HepG2 (cell line): ENCODE measurements around the gene ITGB2. TPM values are rescaled to one million over a fixed set of nuclear protein-coding genes. Genes with fewer than 3 reads are reported as not detected.
"Not testable (repeated sequence)": the region's sequence is repeated elsewhere in the genome, so short reads cannot be mapped to it uniquely, and the experiment has no call there.

Source experiments
- HBP1 ChIP-seq: IDR thresholded peaks from 2 replicates; pipeline ENCODE4 v1.6.1; 2016; ENCODE audit warnings: low read depth, control low read depth
- KLF16 ChIP-seq, 2 experiments: sonication (generic) in 1 of 2; formaldehyde crosslinking in 1 of 2; IDR thresholded peaks; 2 replicates each; pipeline versions ENCODE4 v1.6.1 to v1.8.0; 2016 to 2023; ENCODE audit warnings: missing genetic modification reagents in 2 of 2, missing compliant biosample characterization in 1 of 2
- LCORL ChIP-seq, 2 experiments: fragments of 450-650 bp in 1 of 2; sonication (generic) in 1 of 2; formaldehyde crosslinking in 1 of 2; IDR thresholded peaks; 2 replicates each; pipeline versions ENCODE4 v1.5.0 to v1.6.1; 2017 to 2020; ENCODE audit warnings: antibody characterized with exemption in 1 of 2, missing genetic modification reagents in 1 of 2
- MYPOP ChIP-seq: sonication (generic); formaldehyde crosslinking; IDR thresholded peaks from 2 replicates; pipeline ENCODE4 v1.8.1; 2023; ENCODE audit warnings: mild to moderate bottlenecking, moderate library complexity, missing genetic modification reagents
- TGIF2 ChIP-seq: IDR thresholded peaks from 2 replicates; pipeline ENCODE4 v1.6.1; 2016; ENCODE audit warnings: control low read depth, missing compliant biosample characterization
- ZBTB10 ChIP-seq: sonication (generic); formaldehyde crosslinking; IDR thresholded peaks from 2 replicates; pipeline ENCODE4 v1.4.0; 2020; ENCODE audit warnings: missing genetic modification reagents, borderline replicate concordance
- ZNF451 ChIP-seq: sonication (generic); formaldehyde crosslinking; IDR thresholded peaks from 2 replicates; pipeline ENCODE4 v1.5.0; 2020; ENCODE audit warnings: mild to moderate bottlenecking, missing genetic modification reagents
- polyA plus RNA-seq, 8 experiments: library from polyadenylated mRNA; depleted of rRNA in 3 of 8; stranded (reverse) in 7 of 8; unstranded in 1 of 8; fragments of >200 nt; fragmentation: Illumina TruSeq in 4 of 8; extraction: Trizol in 4 of 8; gene quantifications; 2 replicates each; pipeline versions ENCODE4 v1.2.1 to v1.2.3, GENCODE V29; 2011 to 2016; ENCODE audit warnings: low read depth in 4 of 8, missing spikeins in 1 of 8, mixed read lengths in 1 of 8; ENCODE audit not compliant: insufficient read depth in 1 of 8
- total RNA-seq, 5 experiments: library from RNA; depleted of rRNA; stranded (reverse); fragments of >200 nt; fragmentation: Illumina TruSeq; extraction: Trizol; gene quantifications; 2 replicates each; pipeline ENCODE4 v1.2.3, GENCODE V29; 2016; ENCODE audit warnings: low read depth in 1 of 5
- TF ChIP-seq, protein P1 (sequence below): sonication (generic); formaldehyde crosslinking; IDR thresholded peaks from 2 replicates; pipeline ENCODE4 v1.4.0; 2020; ENCODE audit warnings: mild to moderate bottlenecking, missing genetic modification reagents
- TF ChIP-seq, protein P2 (sequence below): sonication (generic); formaldehyde crosslinking; IDR thresholded peaks from 2 replicates; pipeline ENCODE4 v1.4.0; 2020; ENCODE audit warnings: mild to moderate bottlenecking, missing genetic modification reagents, borderline replicate concordance

Gene ITGB2
- total and polyA plus RNA-seq, 2 of the 13 experiments (the other 11 are each of a cell fraction or from before 2014, with no cell fraction given) = 4.2 to 18.0 TPM

GRCh38 chr21:44912506-44913412 is 7.9 kb downstream of the ITGB2 start (continued):
- TF ChIP-seq TGIF2 = 0 out of 2 replicates have a peak, but pooled peaks have one; percentile 48
- TF ChIP-seq KLF16 (CRISPR knock-in tag; IDR thresholded peaks at IDR 0.05) = 0 out of 4 replicates have a peak, but pooled peaks of 1 of the 2 experiments have one; percentile 54
- TF ChIP-seq, protein P1, sequence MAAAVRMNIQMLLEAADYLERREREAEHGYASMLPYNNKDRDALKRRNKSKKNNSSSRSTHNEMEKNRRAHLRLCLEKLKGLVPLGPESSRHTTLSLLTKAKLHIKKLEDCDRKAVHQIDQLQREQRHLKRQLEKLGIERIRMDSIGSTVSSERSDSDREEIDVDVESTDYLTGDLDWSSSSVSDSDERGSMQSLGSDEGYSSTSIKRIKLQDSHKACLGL = peak; percentile 56; the same call in 1 of the 2 replicates
- TF ChIP-seq LCORL (IDR thresholded peaks at IDR 0.05) = not testable (repeated sequence)
- peak; percentile 95 for TF ChIP-seq LCORL (CRISPR knock-in tag; IDR thresholded peaks at IDR 0.05)
- TF ChIP-seq HBP1 (CRISPR knock-in tag) = peak; percentile 60; the same call in 1 of the 2 replicates
- TF ChIP-seq ZNF451 (CRISPR knock-in tag) = peak; percentile 73; the same call in 1 of the 2 replicates
- TF ChIP-seq ZBTB10 (CRISPR knock-in tag) = peak; percentile 84
- TF ChIP-seq, protein P2, sequence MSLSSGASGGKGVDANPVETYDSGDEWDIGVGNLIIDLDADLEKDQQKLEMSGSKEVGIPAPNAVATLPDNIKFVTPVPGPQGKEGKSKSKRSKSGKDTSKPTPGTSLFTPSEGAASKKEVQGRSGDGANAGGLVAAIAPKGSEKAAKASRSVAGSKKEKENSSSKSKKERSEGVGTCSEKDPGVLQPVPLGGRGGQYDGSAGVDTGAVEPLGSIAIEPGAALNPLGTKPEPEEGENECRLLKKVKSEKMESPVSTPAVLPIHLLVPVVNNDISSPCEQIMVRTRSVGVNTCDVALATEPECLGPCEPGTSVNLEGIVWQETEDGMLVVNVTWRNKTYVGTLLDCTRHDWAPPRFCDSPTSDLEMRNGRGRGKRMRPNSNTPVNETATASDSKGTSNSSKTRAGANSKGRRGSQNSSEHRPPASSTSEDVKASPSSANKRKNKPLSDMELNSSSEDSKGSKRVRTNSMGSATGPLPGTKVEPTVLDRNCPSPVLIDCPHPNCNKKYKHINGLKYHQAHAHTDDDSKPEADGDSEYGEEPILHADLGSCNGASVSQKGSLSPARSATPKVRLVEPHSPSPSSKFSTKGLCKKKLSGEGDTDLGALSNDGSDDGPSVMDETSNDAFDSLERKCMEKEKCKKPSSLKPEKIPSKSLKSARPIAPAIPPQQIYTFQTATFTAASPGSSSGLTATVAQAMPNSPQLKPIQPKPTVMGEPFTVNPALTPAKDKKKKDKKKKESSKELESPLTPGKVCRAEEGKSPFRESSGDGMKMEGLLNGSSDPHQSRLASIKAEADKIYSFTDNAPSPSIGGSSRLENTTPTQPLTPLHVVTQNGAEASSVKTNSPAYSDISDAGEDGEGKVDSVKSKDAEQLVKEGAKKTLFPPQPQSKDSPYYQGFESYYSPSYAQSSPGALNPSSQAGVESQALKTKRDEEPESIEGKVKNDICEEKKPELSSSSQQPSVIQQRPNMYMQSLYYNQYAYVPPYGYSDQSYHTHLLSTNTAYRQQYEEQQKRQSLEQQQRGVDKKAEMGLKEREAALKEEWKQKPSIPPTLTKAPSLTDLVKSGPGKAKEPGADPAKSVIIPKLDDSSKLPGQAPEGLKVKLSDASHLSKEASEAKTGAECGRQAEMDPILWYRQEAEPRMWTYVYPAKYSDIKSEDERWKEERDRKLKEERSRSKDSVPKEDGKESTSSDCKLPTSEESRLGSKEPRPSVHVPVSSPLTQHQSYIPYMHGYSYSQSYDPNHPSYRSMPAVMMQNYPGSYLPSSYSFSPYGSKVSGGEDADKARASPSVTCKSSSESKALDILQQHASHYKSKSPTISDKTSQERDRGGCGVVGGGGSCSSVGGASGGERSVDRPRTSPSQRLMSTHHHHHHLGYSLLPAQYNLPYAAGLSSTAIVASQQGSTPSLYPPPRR (CRISPR knock-in tag) = peak; percentile 88
- TF ChIP-seq MYPOP (CRISPR knock-in tag) = 0 out of 2 replicates have a peak, but pooled peaks have one; percentile 24
